ENCODE measurements around the gene TMEM35A. TPM values are rescaled to one million over a fixed set of nuclear protein-coding genes. Genes with fewer than 3 reads are reported as not detected.

Gene TMEM35A
- polyA plus RNA-seq, 3 donors, result not detected

- Mint-ChIP-seq H3K9me3 (peaks cover 0 to 3% (median 0%) of the 10 kb centered on the region in 7 donors), H3K27ac (no peak overlapping the region), H3K4me3 (no peak overlapping the region), H3K27me3 (ENCODE audit: low read depth in 3 of 3) (peaks cover 9 to 24% (median 22%) of the 10 kb centered on the region in 3 donors), H3K36me3 (no peaks in the 10 kb centered on the region), H3K4me1 (peaks cover 6% of the 10 kb centered on the region)
- TF ChIP-seq CTCF (IDR thresholded peaks at IDR 0.05), result no peak
- no peak for DNase-seq
- Histone ChIP-seq H3K27ac (ENCODE audit: low read depth in 1 of 2, low read length in 2 of 2) (no peak overlapping the region), H3K36me3 (replicated peaks in 1 of 2; ENCODE audit: control insufficient read depth in 1 of 2, insufficient read depth in 2 of 2, low read length in 2 of 2) (no peaks in the 10 kb centered on the region), H3K4me3 (replicated peaks in 1 of 3; ENCODE audit: low read depth in 2 of 3, low read length in 3 of 3) (no peak overlapping the region), H3K9ac (ENCODE audit: insufficient read depth, low read length, poor library complexity, severe bottlenecking) (no peak overlapping the region), H3K27me3 (ENCODE audit: control insufficient read depth in 2 of 2, insufficient read depth in 2 of 2, low read length in 2 of 2) (peaks cover 4 to 23% of the 10 kb centered on the region in 2 donors), H4K20me1 (ENCODE audit: insufficient read depth, low read length) (no peaks in the 10 kb centered on the region), H3K9me3 (replicated peaks in 1 of 2; ENCODE audit: control insufficient read depth in 1 of 2, insufficient read depth in 1 of 2, low read length in 2 of 2) (no peaks in the 10 kb centered on the region), H3K4me1 (ENCODE audit: control insufficient read depth in 1 of 2, insufficient read depth in 2 of 2, low read length in 2 of 2) (no peaks in the 10 kb centered on the region), H2AFZ (ENCODE audit: insufficient read depth, low read depth, low read length, poor library complexity, severe bottlenecking) (no peak overlapping the region), H3K79me2 (ENCODE audit: insufficient read depth, low read length) (no peaks in the 10 kb centered on the region), H3K4me2 (replicated peaks; ENCODE audit: extremely low read depth, low read length, poor library complexity, severe bottlenecking) (no peak overlapping the region)
- intact Hi-C loops (cut with micrococcal nuclease), result no loop called here
- WGBS (ENCODE audit: insufficient coverage), result no CpG with 5 or more reads among the region's 3 CpGs
These were observed 1.8 kb downstream of the TMEM35A start for GRCh38 chrX:101080326-101081124.

- Histone ChIP-seq H3K27ac (ENCODE audit: low read depth in 1 of 2, low read length in 2 of 2) (no peak overlapping the region), H3K9ac (ENCODE audit: insufficient read depth, low read length, poor library complexity, severe bottlenecking) (no peak overlapping the region), H3K4me1 (ENCODE audit: control insufficient read depth in 1 of 2, insufficient read depth in 2 of 2, low read length in 2 of 2) (no peaks in the 10 kb centered on the region), H3K4me3 (replicated peaks in 1 of 3; ENCODE audit: low read depth in 2 of 3, low read length in 3 of 3) (no peak overlapping the region), H3K9me3 (replicated peaks in 1 of 2; ENCODE audit: control insufficient read depth in 1 of 2, insufficient read depth in 1 of 2, low read length in 2 of 2) (no peaks in the 10 kb centered on the region), H2AFZ (ENCODE audit: insufficient read depth, low read depth, low read length, poor library complexity, severe bottlenecking) (no peak overlapping the region), H4K20me1 (ENCODE audit: insufficient read depth, low read length) (no peaks in the 10 kb centered on the region), H3K36me3 (replicated peaks in 1 of 2; ENCODE audit: control insufficient read depth in 1 of 2, insufficient read depth in 2 of 2, low read length in 2 of 2) (no peaks in the 10 kb centered on the region), H3K4me2 (replicated peaks; ENCODE audit: extremely low read depth, low read length, poor library complexity, severe bottlenecking) (no peak overlapping the region), H3K27me3 (ENCODE audit: control insufficient read depth in 2 of 2, insufficient read depth in 2 of 2, low read length in 2 of 2) (peaks cover 4 to 23% of the 10 kb centered on the region in 2 donors), H3K79me2 (ENCODE audit: insufficient read depth, low read length) (no peaks in the 10 kb centered on the region)
- DNase-seq, result no peak
- no peak for TF ChIP-seq CTCF (IDR thresholded peaks at IDR 0.05)
- peaks cover 9 to 24% (median 23%) of the 10 kb centered on the region in 3 donors for H3K27me3 Mint-ChIP-seq (ENCODE audit: low read depth in 3 of 3)
- no peak overlapping the region for H3K27ac Mint-ChIP-seq
- H3K4me3 Mint-ChIP-seq, result no peak overlapping the region
- intact Hi-C loops (cut with micrococcal nuclease), result no loop called here
- no peaks in the 10 kb centered on the region for H3K36me3 Mint-ChIP-seq
- peaks cover 6% of the 10 kb centered on the region for H3K4me1 Mint-ChIP-seq
- WGBS (ENCODE audit: insufficient coverage), result no CpG with 5 or more reads among the region's 3 CpGs
- peaks cover 0 to 3% (median 0%) of the 10 kb centered on the region in 7 donors for H3K9me3 Mint-ChIP-seq
These were observed 2.6 kb downstream of the TMEM35A start for GRCh38 chrX:101081231-101081630.
